Left lung (tissue), 10 donors: ENCODE measurements around the gene RAB26. TPM values are rescaled to one million over a fixed set of nuclear protein-coding genes. Genes with fewer than 3 reads are reported as not detected.

ENCODE experiments used
- ATAC-seq: fragments of 200-7000 bp; cut with Tn5 transposase; one replicate; pipeline ENCODE4 v1.9.1; 2020; ENCODE audit warnings: moderate library complexity
- DNase-seq, 4 donors: peaks; one replicate each; pipeline ENCODE4 v3.0.0-alpha.2; 2013 to 2020
- H3K27ac ChIP-seq, 2 donors: fragments of 200-600 bp; sonication (generic) in 1 of 2; one replicate each; pipeline versions ENCODE4 v1.5.0 to v1.8.0; 2020 to 2021
- H3K27me3 ChIP-seq, 2 donors: fragments of 200-600 bp; sonication (generic) in 1 of 2; one replicate each; pipeline versions ENCODE4 v1.5.0 to v1.8.0; 2020 to 2021
- H3K36me3 ChIP-seq, 2 donors: fragments of 200-600 bp; sonication (generic) in 1 of 2; one replicate each; pipeline versions ENCODE4 v1.5.0 to v1.8.0; 2020 to 2021
- H3K4me1 ChIP-seq, 2 donors: fragments of 200-600 bp; one replicate each; pipeline ENCODE4 v1.8.0; 2021
- H3K4me3 ChIP-seq, 2 donors: fragments of 200-600 bp; sonication (generic) in 1 of 2; one replicate each; pipeline versions ENCODE4 v1.5.0 to v1.8.0; 2020 to 2021; ENCODE audit warnings: mild to moderate bottlenecking in 1 of 2
- H3K9me3 ChIP-seq, 2 donors: fragments of 200-600 bp; sonication (generic) in 1 of 2; one replicate each; pipeline versions ENCODE4 v1.5.0 to v1.8.0; 2020 to 2021
- intact Hi-C, 2 donors: fragments of 100-400 bp; cut with DNase I; formaldehyde crosslinking; loops; one replicate each; pipeline versions ENCODE4 v1.11.2 to v1.14.2; 2022
- polyA plus RNA-seq, 6 donors: library from polyadenylated mRNA; unstranded; fragments of 120-200 nt; gene quantifications; one replicate each; pipeline ENCODE4 v1.2.1, GENCODE V29; 2013; ENCODE audit not compliant: insufficient read length in 6 of 6
- total RNA-seq, 2 donors: library from RNA; stranded (reverse); fragmentation: NEBNext Ultra II Directional; extraction: Animal tissue kit (Norgen Biotek cat#: 25700); gene quantifications; one replicate each; pipeline ENCODE4 v1.2.1, GENCODE V29; 2021
- TF ChIP-seq, protein P1 (sequence below), 2 donors: fragments of 200-600 bp; sonication (generic) in 1 of 2; IDR thresholded peaks; one replicate each; pipeline versions ENCODE4 v1.5.0 to v1.8.0; 2021; ENCODE audit warnings: antibody characterized with exemption in 2 of 2
- donor health status: DM: no; HTN: yes; CAD: no.
- donor health status: DM: no; HTN: no; CAD: no.

The RAB26 gene
- total and polyA plus RNA-seq, 8 donors = 0.73 to 1.9 (median 1.4) TPM

DNA sequence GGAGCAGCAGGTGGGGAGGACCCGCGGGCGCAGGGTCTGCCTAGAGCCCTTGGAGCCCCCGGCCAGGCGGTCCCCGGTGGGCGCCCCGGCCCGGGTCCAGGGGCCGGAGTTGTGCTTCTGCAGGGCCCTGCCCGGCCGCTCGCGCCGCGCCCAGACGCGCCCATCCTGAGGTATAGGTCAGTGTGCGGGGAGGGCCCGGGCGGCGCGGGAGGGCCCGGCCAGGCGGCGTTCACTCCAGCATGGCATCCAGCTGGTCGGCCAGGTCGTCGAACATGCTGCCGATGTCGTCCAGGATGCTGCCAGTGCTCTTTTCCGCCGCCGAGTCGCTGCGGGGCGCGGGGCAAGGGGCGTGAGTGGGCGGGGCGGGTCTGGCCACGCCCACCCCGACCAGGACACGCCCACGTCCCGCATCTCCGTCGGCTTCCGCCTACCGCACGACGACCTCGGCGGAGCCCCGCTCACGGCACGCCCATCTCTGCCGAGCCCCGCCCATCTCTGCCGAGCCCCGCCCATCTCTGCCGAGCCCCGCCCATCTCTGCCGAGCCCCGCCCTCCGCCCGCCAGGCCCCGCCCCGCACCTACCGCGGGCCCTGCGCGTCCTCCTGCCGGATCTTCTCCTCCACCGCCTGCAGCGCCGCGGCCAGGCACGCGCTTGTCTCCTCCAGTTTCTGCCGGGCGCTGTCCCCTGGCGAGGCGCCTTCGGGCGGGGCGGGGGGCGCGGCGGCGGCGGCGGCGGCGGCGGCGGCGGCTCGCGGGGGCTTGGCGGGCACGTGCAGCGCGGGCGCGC lies 30.1 kb downstream of the RAB26 start:
- Histone ChIP-seq H3K36me3 (peaks cover 0 to 51% of the 10 kb centered on the region in 2 donors), H3K9me3 (peaks cover 0 to 3% of the 10 kb centered on the region in 2 donors), H3K4me1 (no peaks in the 10 kb centered on the region), H3K27ac (no peak overlapping the region), H3K4me3 (no peak overlapping the region), H3K27me3 (no peaks in the 10 kb centered on the region)
- intact Hi-C loops = no loop called here
- TF ChIP-seq, protein P1, sequence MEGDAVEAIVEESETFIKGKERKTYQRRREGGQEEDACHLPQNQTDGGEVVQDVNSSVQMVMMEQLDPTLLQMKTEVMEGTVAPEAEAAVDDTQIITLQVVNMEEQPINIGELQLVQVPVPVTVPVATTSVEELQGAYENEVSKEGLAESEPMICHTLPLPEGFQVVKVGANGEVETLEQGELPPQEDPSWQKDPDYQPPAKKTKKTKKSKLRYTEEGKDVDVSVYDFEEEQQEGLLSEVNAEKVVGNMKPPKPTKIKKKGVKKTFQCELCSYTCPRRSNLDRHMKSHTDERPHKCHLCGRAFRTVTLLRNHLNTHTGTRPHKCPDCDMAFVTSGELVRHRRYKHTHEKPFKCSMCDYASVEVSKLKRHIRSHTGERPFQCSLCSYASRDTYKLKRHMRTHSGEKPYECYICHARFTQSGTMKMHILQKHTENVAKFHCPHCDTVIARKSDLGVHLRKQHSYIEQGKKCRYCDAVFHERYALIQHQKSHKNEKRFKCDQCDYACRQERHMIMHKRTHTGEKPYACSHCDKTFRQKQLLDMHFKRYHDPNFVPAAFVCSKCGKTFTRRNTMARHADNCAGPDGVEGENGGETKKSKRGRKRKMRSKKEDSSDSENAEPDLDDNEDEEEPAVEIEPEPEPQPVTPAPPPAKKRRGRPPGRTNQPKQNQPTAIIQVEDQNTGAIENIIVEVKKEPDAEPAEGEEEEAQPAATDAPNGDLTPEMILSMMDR (IDR thresholded peaks at IDR 0.05) = no peak
- ATAC-seq (peak; percentile 35), DNase-seq (no peak)

GRCh38 chr16:2179107-2179501 lies 30.7 kb downstream of the RAB26 start:
- no peaks in the 10 kb centered on the region for H3K4me1 ChIP-seq
- H3K36me3 ChIP-seq = peaks cover 0 to 45% of the 10 kb centered on the region in 2 donors
- no peak for ATAC-seq
- no peaks in the 10 kb centered on the region for H3K27me3 ChIP-seq
- H3K27ac ChIP-seq = no peak overlapping the region
- peaks cover 0 to 3% of the 10 kb centered on the region in 2 donors for H3K9me3 ChIP-seq
- TF ChIP-seq, protein P1 (IDR thresholded peaks at IDR 0.05) = no peak
- DNase-seq = no peak
- intact Hi-C loops = no loop called here
- no peak overlapping the region for H3K4me3 ChIP-seq

DNA sequence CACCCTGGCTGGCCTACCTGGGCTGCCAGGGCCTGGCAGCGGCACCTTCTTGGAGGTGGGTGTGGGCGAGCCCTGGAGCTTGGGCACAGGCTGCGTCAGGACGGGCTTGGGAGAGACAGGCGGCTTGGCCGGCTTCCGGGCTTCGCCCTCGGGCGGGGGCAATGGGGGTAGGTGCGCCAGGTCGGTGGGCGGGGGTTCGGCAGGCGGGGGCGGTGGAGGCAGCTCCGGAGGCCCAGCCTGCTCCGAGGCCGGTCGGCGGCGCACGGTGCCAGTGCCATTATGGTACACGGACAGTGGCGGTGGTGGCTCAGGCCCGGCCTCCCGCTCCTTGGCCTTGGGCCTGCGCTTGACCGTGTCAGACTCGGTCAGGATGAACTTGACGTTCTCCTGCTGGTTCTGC lies 31.2 kb downstream of the RAB26 start:
- TF ChIP-seq, protein P1 (IDR thresholded peaks at IDR 0.05) = no peak
- peaks cover 0 to 40% of the 10 kb centered on the region in 2 donors for H3K36me3 ChIP-seq
- peaks cover 0 to 3% of the 10 kb centered on the region in 2 donors for H3K9me3 ChIP-seq
- H3K27ac ChIP-seq = no peak overlapping the region
- ATAC-seq (no peak), DNase-seq (no peak)
- H3K27me3 ChIP-seq = no peaks in the 10 kb centered on the region
- intact Hi-C loops = no loop called here
- no peak overlapping the region for H3K4me3 ChIP-seq
- H3K4me1 ChIP-seq = no peaks in the 10 kb centered on the region

DNA sequence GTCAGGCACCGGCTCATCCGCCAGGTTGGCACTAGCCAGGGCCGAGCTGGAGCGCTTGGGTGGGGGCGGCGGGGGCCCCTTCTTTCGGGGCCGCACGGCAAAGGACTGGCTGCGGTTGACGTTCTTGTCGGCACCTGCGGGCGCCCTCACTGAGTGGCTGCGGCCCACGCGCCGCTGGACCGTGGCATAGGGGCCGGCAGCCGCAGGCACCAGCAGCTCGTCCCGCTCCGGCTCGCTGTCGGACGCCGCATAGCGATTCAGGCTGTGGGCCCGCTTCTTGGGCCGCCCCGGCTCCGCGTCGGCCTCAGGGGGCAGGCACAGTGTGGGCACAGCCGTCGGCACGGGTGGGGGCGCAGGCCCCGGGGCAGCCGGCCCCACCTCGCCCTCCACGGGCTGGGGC lies 32.0 kb downstream of the RAB26 start:
- H3K27ac ChIP-seq = no peak overlapping the region
- H3K27me3 ChIP-seq = no peaks in the 10 kb centered on the region
- TF ChIP-seq, protein P1 (IDR thresholded peaks at IDR 0.05) = no peak
- DNase-seq (no peak), ATAC-seq (no peak)
- intact Hi-C loops = no loop called here
- H3K9me3 ChIP-seq = peaks cover 0 to 3% of the 10 kb centered on the region in 2 donors
- no peaks in the 10 kb centered on the region for H3K4me1 ChIP-seq
- no peak overlapping the region for H3K4me3 ChIP-seq
- peaks cover 0 to 32% of the 10 kb centered on the region in 2 donors for H3K36me3 ChIP-seq

- H3K4me3 ChIP-seq = no peak overlapping the region
- no peak overlapping the region for H3K27ac ChIP-seq
- H3K36me3 ChIP-seq = peaks cover 0 to 24% of the 10 kb centered on the region in 2 donors
- H3K27me3 ChIP-seq = no peaks in the 10 kb centered on the region
- TF ChIP-seq, protein P1 (IDR thresholded peaks at IDR 0.05) = no peak
- H3K9me3 ChIP-seq = peaks cover 0 to 3% of the 10 kb centered on the region in 2 donors
- DNase-seq (no peak), ATAC-seq (no peak)
- no peaks in the 10 kb centered on the region for H3K4me1 ChIP-seq
- intact Hi-C loops = no loop called here
Observed at GRCh38 chr16:2180962-2181923, 32.8 kb downstream of the RAB26 start.
